Fibroblast of the aortic adventitia (primary cell): ENCODE results near the gene FAM131A. TPM values are rescaled to one million over a fixed set of nuclear protein-coding genes. Genes with fewer than 3 reads are reported as not detected.

Experiments
- DNase-seq: peaks from one replicate; pipeline ENCODE4 v3.0.0-alpha.2; 2010; ENCODE audit warnings: low read depth
- H3K4me3 ChIP-seq: 2 replicates; pipeline ENCODE4 v1.5.1; 2011; ENCODE audit warnings: low read depth, mild to moderate bottlenecking, control low read depth, low read length, moderate library complexity
- small RNA-seq: library from RNA; depleted of rRNA; stranded (forward); fragments of <200 nt; gene quantifications from one replicate; pipeline ENCODE3, GENCODE V24; 2012
- total RNA-seq: library from RNA; depleted of rRNA; stranded (reverse); fragments of >200 nt; gene quantifications from 2 replicates; pipeline ENCODE4 v1.2.3, GENCODE V29; 2012; ENCODE audit warnings: low replicate concordance
- TF ChIP-seq, protein P1 (sequence below): IDR thresholded peaks from 2 replicates; pipeline ENCODE4 v1.5.1; 2011; ENCODE audit warnings: mild to moderate bottlenecking, low read length, control low read depth, inconsistent platforms; ENCODE audit not compliant: insufficient read depth

FAM131A gene
- total RNA-seq, 1 donor, result 14.0 TPM

DNA sequence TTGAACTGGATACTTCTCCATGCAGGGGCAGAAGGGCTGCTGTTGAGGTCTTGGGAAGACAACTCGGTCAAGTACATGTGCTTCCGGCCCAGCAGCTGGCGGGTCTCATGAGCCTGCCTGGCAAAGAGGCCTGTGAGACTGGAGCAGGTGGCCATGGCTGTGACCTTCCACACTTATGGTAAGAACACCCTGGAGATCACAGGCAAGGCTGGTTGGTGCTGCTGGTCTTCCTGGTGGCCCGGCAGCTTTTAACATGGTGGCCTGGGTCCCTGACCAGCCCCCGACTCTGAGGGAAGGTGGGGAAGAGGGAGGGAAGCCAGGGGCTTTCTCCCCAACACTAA lies 57.9 kb downstream of the FAM131A start:
- no peak for DNase-seq
- TF ChIP-seq, protein P1, sequence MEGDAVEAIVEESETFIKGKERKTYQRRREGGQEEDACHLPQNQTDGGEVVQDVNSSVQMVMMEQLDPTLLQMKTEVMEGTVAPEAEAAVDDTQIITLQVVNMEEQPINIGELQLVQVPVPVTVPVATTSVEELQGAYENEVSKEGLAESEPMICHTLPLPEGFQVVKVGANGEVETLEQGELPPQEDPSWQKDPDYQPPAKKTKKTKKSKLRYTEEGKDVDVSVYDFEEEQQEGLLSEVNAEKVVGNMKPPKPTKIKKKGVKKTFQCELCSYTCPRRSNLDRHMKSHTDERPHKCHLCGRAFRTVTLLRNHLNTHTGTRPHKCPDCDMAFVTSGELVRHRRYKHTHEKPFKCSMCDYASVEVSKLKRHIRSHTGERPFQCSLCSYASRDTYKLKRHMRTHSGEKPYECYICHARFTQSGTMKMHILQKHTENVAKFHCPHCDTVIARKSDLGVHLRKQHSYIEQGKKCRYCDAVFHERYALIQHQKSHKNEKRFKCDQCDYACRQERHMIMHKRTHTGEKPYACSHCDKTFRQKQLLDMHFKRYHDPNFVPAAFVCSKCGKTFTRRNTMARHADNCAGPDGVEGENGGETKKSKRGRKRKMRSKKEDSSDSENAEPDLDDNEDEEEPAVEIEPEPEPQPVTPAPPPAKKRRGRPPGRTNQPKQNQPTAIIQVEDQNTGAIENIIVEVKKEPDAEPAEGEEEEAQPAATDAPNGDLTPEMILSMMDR, result no peak

More for the DNA sequence above, 57.9 kb downstream of the FAM131A start:
- H3K4me3 ChIP-seq, result no peak overlapping the region

Small RNA genes within 50 kb of the gene (small RNA-seq; reads per million reads assigned to genes)
- gene SNORD66, result 1,033 reads per million, percentile 99 among the genes with 10 or more reads in this experiment

Other genes with a start within 250 kb of the FAM131A start
- gene HTR3E, start 240.5 kb upstream of the FAM131A start, total RNA-seq, result not detected in 2 replicates
- gene EIF2B5, start 202.2 kb upstream of the FAM131A start, total RNA-seq, result 18.4 and 28.1 TPM in 2 replicates
- 28.2 and 66.8 TPM in 2 replicates for gene DVL3, start 182.2 kb upstream of the FAM131A start, total RNA-seq
- 364 and 380 TPM in 2 replicates for gene AP2M1, start 162.7 kb upstream of the FAM131A start, total RNA-seq
- 32.4 and 49.4 TPM in 2 replicates for gene ABCF3, start 151.4 kb upstream of the FAM131A start, total RNA-seq
- 0.72 TPM in 1 of 2 replicates, not detected in the other for gene VWA5B2, start 108.0 kb upstream of the FAM131A start, total RNA-seq
- 12.2 and 34.0 TPM in 2 replicates for gene ALG3, start 88.6 kb upstream of the FAM131A start, total RNA-seq
- 1.6 and 2.5 TPM in 2 replicates for gene EEF1AKMT4, start 87.9 kb upstream of the FAM131A start, total RNA-seq
- gene CAMK2N2, start 76.0 kb upstream of the FAM131A start, total RNA-seq, result 0.09 and 0.41 TPM in 2 replicates
- not detected in 2 replicates for gene ECE2, start 61.6 kb upstream of the FAM131A start, total RNA-seq
- 129 and 333 TPM in 2 replicates for gene PSMD2, start 38.4 kb upstream of the FAM131A start, total RNA-seq
- gene EIF4G1, start 23.0 kb upstream of the FAM131A start, total RNA-seq, result 234 and 292 TPM in 2 replicates
- gene CLCN2, start 24.0 kb downstream of the FAM131A start, total RNA-seq, result 5.9 and 6.2 TPM in 2 replicates
- 70.1 and 127 TPM in 2 replicates for gene POLR2H, start 24.1 kb downstream of the FAM131A start, total RNA-seq
- 0.49 TPM in 1 of 2 replicates, not detected in the other for gene THPO, start 40.6 kb downstream of the FAM131A start, total RNA-seq
- gene CHRD, start 42.5 kb downstream of the FAM131A start, total RNA-seq, result 0.36 and 4.6 TPM in 2 replicates
- gene EPHB3, start 224.2 kb downstream of the FAM131A start, total RNA-seq, result 2.5 and 4.7 TPM in 2 replicates